GM23338 (cell line): ENCODE results near the gene SRSF2.
A peak's percentile ranks its signal among the peaks of the same experiment; 100 is the strongest.

Experiments used
- CREB1 ChIP-seq: fragments of 250-450 bp; sonication (Bioruptor Pico); IDR thresholded peaks from 2 replicates; pipeline ENCODE4 v1.5.0; 2020; ENCODE audit warnings: low read depth, mild to moderate bottlenecking, moderate library complexity
- EZH2 ChIP-seq: fragments of 200-600 bp; sonication (generic); IDR thresholded peaks from one replicate; pipeline ENCODE4 v1.8.0; 2017; ENCODE audit warnings: antibody characterized with exemption, mild to moderate bottlenecking, low read depth; ENCODE audit not compliant: unreplicated experiment
- EZH2phosphoT487 ChIP-seq: fragments of 200-600 bp; sonication (generic); IDR thresholded peaks from one replicate; pipeline ENCODE4 v1.8.1; 2018; ENCODE audit warnings: antibody characterized with exemption; ENCODE audit not compliant: unreplicated experiment
- POLR2AphosphoS5 ChIP-seq: IDR thresholded peaks from 2 replicates; pipeline ENCODE4 v1.6.1; 2016; ENCODE audit warnings: antibody characterized with exemption, low read depth
- TF ChIP-seq, protein P1 (sequence below), 2 experiments: fragments of 200-600 bp in 1 of 2; sonication (generic) in 1 of 2; conservative IDR thresholded peaks; 2 replicates each; pipeline versions ENCODE4 v1.5.1 to v1.6.1; 2016 to 2017; ENCODE audit warnings: antibody characterized with exemption in 2 of 2, low read depth in 2 of 2, mild to moderate bottlenecking in 2 of 2, moderate library complexity in 1 of 2
- TF ChIP-seq, protein P2 (sequence below): IDR thresholded peaks from one replicate; pipeline ENCODE4 v1.6.1; 2018; ENCODE audit warnings: antibody characterized with exemption; ENCODE audit not compliant: unreplicated experiment

DNA sequence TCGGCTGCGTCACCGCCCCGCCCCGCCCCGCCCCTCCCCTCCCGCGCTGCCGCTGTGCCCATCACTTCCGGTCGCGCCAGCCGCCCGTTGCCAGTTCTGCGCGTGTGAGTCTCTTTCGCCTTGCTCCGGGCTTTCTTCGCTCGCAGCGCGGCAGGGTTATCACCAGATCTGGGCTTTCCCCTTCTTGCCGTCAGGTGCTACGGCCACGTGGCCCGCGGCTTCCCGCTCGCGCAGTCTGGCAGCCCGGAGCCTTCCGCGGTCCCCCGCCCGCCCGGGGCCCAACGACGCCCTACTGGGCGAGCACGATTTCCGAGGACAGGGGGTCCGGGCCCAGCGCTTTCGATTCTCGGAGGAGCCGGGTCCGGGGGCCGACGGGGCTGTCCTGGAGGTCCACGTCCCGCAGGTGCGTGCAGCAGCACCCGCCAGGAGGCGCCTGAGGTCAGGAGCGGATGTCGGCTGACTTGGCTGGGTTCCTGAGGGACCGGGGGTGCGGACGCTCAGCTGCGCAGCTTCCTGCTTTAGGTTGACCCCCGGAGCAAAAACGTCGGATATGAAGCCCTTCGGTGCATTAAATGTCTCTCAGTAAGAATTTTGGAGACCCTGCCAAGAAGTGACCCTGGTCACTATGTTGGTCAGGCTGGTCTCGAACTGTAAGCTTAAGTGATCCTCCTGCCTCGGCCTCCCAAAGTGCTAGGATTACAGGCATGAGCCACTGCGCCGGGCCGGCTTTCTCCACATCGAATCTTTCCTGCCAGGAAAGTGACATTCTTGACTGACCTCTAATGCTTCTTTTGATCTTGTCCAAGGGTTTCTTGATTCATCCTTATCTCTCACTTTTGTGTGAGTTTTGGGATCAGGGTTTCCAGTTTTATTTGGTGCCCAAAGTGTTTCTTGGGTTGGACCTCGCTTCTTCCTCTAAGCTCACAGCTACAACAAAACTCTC lies 10.1 kb downstream of the SRSF2 start, which contains the start of gene METTL23:
- TF ChIP-seq, protein P1, sequence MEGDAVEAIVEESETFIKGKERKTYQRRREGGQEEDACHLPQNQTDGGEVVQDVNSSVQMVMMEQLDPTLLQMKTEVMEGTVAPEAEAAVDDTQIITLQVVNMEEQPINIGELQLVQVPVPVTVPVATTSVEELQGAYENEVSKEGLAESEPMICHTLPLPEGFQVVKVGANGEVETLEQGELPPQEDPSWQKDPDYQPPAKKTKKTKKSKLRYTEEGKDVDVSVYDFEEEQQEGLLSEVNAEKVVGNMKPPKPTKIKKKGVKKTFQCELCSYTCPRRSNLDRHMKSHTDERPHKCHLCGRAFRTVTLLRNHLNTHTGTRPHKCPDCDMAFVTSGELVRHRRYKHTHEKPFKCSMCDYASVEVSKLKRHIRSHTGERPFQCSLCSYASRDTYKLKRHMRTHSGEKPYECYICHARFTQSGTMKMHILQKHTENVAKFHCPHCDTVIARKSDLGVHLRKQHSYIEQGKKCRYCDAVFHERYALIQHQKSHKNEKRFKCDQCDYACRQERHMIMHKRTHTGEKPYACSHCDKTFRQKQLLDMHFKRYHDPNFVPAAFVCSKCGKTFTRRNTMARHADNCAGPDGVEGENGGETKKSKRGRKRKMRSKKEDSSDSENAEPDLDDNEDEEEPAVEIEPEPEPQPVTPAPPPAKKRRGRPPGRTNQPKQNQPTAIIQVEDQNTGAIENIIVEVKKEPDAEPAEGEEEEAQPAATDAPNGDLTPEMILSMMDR (conservative IDR thresholded peaks at IDR 0.05; ENCODE audit: low read depth in 2 of 2), result peak; percentile 60 to 68
- no peak for TF ChIP-seq CREB1 (CRISPR knock-in tag)
- TF ChIP-seq, protein P2, sequence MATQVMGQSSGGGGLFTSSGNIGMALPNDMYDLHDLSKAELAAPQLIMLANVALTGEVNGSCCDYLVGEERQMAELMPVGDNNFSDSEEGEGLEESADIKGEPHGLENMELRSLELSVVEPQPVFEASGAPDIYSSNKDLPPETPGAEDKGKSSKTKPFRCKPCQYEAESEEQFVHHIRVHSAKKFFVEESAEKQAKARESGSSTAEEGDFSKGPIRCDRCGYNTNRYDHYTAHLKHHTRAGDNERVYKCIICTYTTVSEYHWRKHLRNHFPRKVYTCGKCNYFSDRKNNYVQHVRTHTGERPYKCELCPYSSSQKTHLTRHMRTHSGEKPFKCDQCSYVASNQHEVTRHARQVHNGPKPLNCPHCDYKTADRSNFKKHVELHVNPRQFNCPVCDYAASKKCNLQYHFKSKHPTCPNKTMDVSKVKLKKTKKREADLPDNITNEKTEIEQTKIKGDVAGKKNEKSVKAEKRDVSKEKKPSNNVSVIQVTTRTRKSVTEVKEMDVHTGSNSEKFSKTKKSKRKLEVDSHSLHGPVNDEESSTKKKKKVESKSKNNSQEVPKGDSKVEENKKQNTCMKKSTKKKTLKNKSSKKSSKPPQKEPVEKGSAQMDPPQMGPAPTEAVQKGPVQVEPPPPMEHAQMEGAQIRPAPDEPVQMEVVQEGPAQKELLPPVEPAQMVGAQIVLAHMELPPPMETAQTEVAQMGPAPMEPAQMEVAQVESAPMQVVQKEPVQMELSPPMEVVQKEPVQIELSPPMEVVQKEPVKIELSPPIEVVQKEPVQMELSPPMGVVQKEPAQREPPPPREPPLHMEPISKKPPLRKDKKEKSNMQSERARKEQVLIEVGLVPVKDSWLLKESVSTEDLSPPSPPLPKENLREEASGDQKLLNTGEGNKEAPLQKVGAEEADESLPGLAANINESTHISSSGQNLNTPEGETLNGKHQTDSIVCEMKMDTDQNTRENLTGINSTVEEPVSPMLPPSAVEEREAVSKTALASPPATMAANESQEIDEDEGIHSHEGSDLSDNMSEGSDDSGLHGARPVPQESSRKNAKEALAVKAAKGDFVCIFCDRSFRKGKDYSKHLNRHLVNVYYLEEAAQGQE, result no peak
- no peak for TF ChIP-seq EZH2
- peak; percentile 84 for TF ChIP-seq POLR2AphosphoS5
- no peak for TF ChIP-seq EZH2phosphoT487
